Vagina (tissue), 2 donors: ENCODE data around the gene NFKBIA. TPM values are rescaled to one million over a fixed set of nuclear protein-coding genes. Genes with fewer than 3 reads are reported as not detected.

ENCODE experiments used
- DNase-seq, 2 donors: peaks; one replicate each; pipeline ENCODE4 v3.0.0-alpha.2; 2017; ENCODE audit errors: extremely low spot score in 2 of 2
- H3K27ac ChIP-seq: fragments of 200-600 bp; sonication (generic); one replicate; pipeline ENCODE4 v1.5.1; 2019
- H3K27me3 ChIP-seq: fragments of 200-600 bp; sonication (generic); one replicate; pipeline ENCODE4 v1.5.1; 2019
- H3K36me3 ChIP-seq, 2 donors: fragments of 200-600 bp; sonication (generic); one replicate each; pipeline ENCODE4 v1.5.1; 2017 to 2019
- H3K4me1 ChIP-seq: fragments of 200-600 bp; sonication (generic); one replicate; pipeline ENCODE4 v1.5.1; 2019
- H3K4me3 ChIP-seq, 2 donors: fragments of 200-600 bp; sonication (generic); 1 replicate in 1 of 2; 2 replicates in 1 of 2; pipeline ENCODE4 v1.5.1; 2016 to 2019
- H3K9me3 ChIP-seq: fragments of 200-600 bp; sonication (generic); one replicate; pipeline ENCODE4 v1.5.1; 2019
- POLR2A ChIP-seq, 2 donors: fragments of 450-650 bp; IDR thresholded peaks; one replicate each; pipeline ENCODE4 v1.6.1; 2017; ENCODE audit warnings: antibody characterized with exemption in 2 of 2, mild to moderate bottlenecking in 2 of 2, moderate library complexity in 2 of 2
- POLR2AphosphoS5 ChIP-seq, 2 donors: sonication (generic); formaldehyde crosslinking; IDR thresholded peaks; one replicate each; pipeline ENCODE4 v1.9.0; 2017; ENCODE audit warnings: antibody characterized with exemption in 2 of 2, mild to moderate bottlenecking in 2 of 2, low read depth in 1 of 2; ENCODE audit not compliant: insufficient read depth in 1 of 2
- intact Hi-C: fragments of 100-400 bp; cut with DNase I; formaldehyde crosslinking; loops from one replicate; pipeline ENCODE4 v1.15.1; 2023
- total RNA-seq: library from RNA; depleted of rRNA; stranded (reverse); fragments of >200 nt; gene quantifications from one replicate; pipeline ENCODE4 v1.2.3, GENCODE V29; 2016
- TF ChIP-seq, protein P1 (sequence below), 3 experiments: fragments of 450-650 bp in 2 of 3; fragments of 200-600 bp in 1 of 3; sonication (generic) in 1 of 3; IDR thresholded peaks; one replicate each; pipeline ENCODE4 v1.5.1; 2017 to 2019; ENCODE audit warnings: antibody characterized with exemption in 3 of 3, mild to moderate bottlenecking in 2 of 3, moderate library complexity in 2 of 3

NFKBIA gene
- total RNA-seq, 1 donor from 2014 or later = 1,179 TPM

DNA sequence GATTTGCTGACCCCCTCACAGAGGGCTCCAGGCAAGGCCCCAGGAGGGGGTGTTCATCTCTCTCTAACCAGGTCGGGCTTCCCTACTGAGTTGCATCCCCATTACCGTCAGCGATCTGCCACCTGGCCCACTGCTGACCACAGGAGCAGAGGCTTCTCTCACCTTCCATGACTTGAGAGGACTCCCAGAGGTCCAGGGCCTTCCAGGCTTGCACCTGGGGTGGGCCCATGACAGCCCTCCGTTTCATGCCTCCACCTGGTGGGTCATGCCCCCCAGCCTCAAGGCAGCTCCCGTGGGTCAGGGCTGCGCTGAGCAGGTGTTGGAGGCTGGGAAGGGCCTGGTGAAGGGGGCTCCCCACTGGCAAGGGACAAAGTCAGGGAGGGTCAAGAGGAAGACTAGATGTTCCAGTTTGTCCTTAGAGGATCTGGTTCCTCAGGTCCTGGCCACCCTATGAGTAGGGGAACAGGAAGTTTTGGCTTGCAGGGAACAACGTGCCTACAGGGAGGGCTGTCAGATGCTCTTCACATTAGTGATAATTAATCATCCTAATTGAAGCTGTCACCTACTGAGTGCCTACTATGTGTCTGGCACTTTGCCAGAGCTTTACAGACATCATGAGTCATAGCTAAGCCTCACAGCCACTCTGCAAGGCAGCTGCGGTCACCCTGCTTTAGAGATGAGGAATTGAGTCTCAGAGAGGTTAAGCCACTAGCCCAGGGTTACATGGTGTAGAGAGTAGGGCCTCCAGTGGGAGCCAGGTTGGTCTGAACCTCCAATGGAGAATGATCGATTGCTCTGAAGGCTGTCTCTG is 13.8 kb downstream of the NFKBIA start:
- no peak overlapping the region for H3K4me3 ChIP-seq
- H3K9me3 ChIP-seq = no peaks in the 10 kb centered on the region
- no peaks in the 10 kb centered on the region for H3K36me3 ChIP-seq
- TF ChIP-seq POLR2AphosphoS5 (IDR thresholded peaks at IDR 0.05; ENCODE audit: insufficient read depth in 1 of 2, low read depth in 1 of 2) (peak in 1 of 2 donors; percentile 34), POLR2A (IDR thresholded peaks at IDR 0.05) (no peak)
- TF ChIP-seq, protein P1, sequence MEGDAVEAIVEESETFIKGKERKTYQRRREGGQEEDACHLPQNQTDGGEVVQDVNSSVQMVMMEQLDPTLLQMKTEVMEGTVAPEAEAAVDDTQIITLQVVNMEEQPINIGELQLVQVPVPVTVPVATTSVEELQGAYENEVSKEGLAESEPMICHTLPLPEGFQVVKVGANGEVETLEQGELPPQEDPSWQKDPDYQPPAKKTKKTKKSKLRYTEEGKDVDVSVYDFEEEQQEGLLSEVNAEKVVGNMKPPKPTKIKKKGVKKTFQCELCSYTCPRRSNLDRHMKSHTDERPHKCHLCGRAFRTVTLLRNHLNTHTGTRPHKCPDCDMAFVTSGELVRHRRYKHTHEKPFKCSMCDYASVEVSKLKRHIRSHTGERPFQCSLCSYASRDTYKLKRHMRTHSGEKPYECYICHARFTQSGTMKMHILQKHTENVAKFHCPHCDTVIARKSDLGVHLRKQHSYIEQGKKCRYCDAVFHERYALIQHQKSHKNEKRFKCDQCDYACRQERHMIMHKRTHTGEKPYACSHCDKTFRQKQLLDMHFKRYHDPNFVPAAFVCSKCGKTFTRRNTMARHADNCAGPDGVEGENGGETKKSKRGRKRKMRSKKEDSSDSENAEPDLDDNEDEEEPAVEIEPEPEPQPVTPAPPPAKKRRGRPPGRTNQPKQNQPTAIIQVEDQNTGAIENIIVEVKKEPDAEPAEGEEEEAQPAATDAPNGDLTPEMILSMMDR (IDR thresholded peaks at IDR 0.05) = no peak
- DNase-seq = no peak
- no peak overlapping the region for H3K27ac ChIP-seq
- peaks cover 32% of the 10 kb centered on the region for H3K4me1 ChIP-seq
- H3K27me3 ChIP-seq = no peaks in the 10 kb centered on the region
- intact Hi-C loops = no loop called here

DNA sequence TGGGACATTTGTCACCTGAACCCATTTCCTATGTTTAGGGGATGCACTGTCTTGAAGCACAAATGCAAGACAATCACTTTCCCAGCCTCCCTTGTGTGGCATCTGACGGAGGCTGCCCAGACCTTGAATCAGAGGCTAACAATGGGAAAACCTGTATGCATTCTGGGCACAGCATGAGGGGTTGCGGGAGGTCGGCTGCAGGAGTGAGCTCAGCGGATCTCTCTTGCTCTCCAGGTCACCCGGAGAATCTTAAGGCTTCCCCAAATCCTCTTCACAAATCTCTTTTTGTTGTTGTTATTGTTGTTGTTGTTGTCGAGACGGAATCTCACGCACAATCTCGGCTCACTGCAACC is 15.3 kb downstream of the NFKBIA start:
- H3K9me3 ChIP-seq = no peaks in the 10 kb centered on the region
- TF ChIP-seq, protein P1 (IDR thresholded peaks at IDR 0.05) = no peak
- TF ChIP-seq POLR2A (IDR thresholded peaks at IDR 0.05) (no peak), POLR2AphosphoS5 (IDR thresholded peaks at IDR 0.05; ENCODE audit: insufficient read depth in 1 of 2, low read depth in 1 of 2) (no peak)
- no peak overlapping the region for H3K27ac ChIP-seq
- H3K36me3 ChIP-seq = no peaks in the 10 kb centered on the region
- H3K4me3 ChIP-seq = no peak overlapping the region
- peaks cover 46% of the 10 kb centered on the region for H3K4me1 ChIP-seq
- DNase-seq = no peak
- no peaks in the 10 kb centered on the region for H3K27me3 ChIP-seq
- intact Hi-C loops = no loop called here

DNA sequence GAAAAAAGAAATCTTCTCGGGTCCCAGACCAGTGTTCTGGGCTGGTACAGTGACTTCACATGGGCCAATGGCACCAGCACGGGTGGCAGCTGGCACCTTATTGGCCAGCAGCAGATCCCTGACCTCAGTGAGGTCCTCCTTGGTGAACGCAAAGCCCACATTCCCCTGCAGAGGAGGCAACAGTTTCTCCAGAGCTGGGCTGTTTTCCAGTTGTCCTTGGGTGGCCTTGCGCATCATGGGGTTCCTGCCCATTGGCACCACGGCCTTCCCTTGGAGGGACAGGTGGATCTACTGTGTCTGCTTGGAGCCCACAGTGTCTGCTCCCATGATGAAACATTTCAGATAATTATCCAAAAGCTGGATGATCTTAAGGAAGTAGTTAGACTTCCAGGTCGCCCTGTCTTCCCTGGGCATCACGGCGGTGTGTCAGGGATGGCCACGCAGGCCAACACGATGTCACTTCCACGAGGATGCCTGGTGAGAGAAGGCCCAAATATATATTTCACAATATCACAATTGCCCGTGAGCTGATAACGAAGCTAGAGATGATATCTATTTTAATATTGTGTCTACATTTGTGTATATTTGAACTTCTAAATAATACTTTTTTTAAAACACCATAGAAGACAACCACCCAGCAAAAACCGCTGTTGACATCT is 15.8 kb downstream of the NFKBIA start:
- no peak for TF ChIP-seq POLR2A (IDR thresholded peaks at IDR 0.05)
- TF ChIP-seq POLR2AphosphoS5 (IDR thresholded peaks at IDR 0.05; ENCODE audit: insufficient read depth in 1 of 2, low read depth in 1 of 2) = no peak
- TF ChIP-seq, protein P1 (IDR thresholded peaks at IDR 0.05) = no peak
- no peaks in the 10 kb centered on the region for H3K9me3 ChIP-seq
- DNase-seq = no peak
- H3K36me3 ChIP-seq = no peaks in the 10 kb centered on the region
- H3K27ac ChIP-seq = no peak overlapping the region
- H3K4me1 ChIP-seq = peaks cover 46% of the 10 kb centered on the region
- intact Hi-C loops = no loop called here
- no peaks in the 10 kb centered on the region for H3K27me3 ChIP-seq
- no peak overlapping the region for H3K4me3 ChIP-seq

DNA sequence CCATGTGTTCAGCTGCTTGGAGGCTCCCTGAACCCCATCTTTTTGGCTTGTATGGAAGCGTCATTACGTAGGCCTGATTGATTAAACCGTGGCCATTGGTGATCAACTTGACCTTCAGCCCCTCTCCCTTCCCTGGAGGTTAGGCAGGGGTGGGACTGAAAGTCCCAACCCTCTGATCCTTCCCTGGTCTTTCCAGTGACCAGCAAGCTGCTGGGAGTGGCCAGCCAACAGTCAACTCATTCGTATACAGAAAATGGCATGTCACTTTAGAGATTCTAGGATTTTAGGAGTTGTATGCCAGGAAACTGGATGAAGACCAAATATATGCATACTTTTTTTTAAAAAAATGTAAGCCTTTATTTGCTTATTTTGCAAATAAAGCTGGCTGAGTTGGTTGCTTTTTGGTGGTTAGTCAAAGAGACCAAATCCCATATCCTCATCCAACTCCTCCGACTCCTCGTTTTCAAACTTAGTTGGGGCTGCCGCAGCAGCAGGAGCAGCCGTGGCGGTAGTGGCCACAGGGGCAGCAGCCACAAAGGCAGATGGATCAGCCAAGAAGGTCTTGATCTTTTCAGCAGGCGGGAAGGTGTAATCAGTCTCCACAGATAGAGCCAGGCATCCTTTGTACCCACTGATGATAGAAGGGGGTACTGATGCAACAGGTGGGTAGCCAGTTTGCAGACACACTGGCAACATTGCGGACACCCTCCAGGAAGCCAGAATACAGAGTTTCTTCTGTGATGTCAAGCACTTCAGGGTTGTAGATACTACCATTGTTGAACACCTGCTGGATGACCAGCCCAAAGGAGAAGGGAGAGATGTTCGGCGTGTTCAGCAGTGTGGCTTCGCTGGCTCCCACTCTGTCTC is 16.6 kb downstream of the NFKBIA start:
- Histone ChIP-seq H3K27ac (peak overlapping the region; percentile 91), H3K4me1 (peaks cover 49% of the 10 kb centered on the region), H3K27me3 (no peaks in the 10 kb centered on the region), H3K9me3 (no peaks in the 10 kb centered on the region), H3K36me3 (no peaks in the 10 kb centered on the region), H3K4me3 (no peak overlapping the region)
- intact Hi-C loops = no loop called here
- TF ChIP-seq, protein P1 (IDR thresholded peaks at IDR 0.05) = no peak
- TF ChIP-seq POLR2A (IDR thresholded peaks at IDR 0.05) (no peak), POLR2AphosphoS5 (IDR thresholded peaks at IDR 0.05; ENCODE audit: insufficient read depth in 1 of 2, low read depth in 1 of 2) (no peak)
- DNase-seq = no peak
